GM18951 (cell line): ENCODE measurements around the gene SMARCA4.

Experiments
- POLR2A ChIP-seq: IDR thresholded peaks from 4 replicates; pipeline ENCODE4 v1.6.1; 2011; ENCODE audit warnings: mild to moderate bottlenecking; ENCODE audit not compliant: insufficient read length, insufficient read depth; ENCODE audit errors: extremely low read depth
- in situ Hi-C: fragments of 300-500 bp; cut with MboI; formaldehyde crosslinking; loops from one replicate; pipeline ENCODE4 v1.12.0; 2022; ENCODE audit warnings: low sequenced_read_pairs, mixed read lengths, inconsistent platforms; ENCODE audit not compliant: unreplicated experiment

Gene SMARCA4

DNA sequence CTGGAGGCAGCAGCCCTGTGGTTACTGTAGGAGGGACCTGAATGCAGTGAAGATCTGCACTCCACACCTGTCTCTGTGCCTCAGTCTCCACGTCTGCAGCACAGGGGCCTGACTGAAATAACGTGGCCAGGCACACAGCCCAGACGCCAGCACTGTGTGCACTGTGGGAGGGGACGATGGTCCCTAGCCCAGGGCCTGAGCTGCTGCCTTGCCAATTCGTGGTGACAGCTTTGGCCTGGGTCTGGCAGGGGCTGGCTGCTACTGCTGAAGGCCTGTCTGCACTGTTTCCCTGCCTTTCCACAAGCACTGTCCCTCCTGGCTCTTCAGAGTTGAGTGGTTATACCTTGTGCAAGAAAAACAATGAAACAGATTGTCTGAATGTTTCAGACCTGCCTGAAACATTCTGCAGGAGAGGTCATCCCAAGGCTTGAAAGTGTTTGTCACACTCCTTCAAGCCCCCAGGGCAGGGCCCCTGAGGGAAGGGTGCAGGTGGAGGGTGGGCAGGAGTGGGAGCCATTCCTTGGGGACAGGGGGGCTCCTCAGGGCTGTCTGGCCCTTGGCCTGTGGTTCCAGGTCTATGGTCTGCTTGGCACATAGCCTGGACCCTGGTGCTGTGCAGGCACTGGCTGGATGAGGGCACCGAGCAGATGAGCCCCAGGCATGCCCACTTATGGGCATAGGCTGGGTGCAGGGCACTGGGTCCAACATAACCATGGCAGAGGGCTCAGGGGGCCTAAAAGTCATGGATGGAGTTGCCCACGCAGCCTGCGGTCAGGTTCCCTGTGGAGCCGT is 89.7 kb downstream of the SMARCA4 start:
- no peak for TF ChIP-seq POLR2A
- in situ Hi-C loops: no loop called here

DNA sequence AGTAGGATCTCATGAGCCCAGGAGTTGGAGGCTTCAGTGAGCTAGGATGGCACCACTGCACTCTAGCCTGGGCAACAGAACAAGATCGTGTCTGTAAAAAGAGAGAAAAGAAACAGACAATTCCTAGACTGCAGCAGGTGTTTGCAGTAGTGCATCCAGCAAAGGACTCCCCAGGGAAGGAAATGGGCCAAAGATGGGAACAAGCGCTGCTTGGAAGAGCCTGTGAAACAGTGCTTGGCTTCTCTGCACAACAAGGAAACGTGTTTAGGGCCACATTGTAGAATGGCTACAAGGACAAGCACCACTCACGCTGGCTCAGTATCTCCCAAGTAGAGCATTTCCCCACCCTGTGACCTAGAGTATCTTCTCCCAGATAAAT is 93.0 kb downstream of the SMARCA4 start:
- no peak for TF ChIP-seq POLR2A
- in situ Hi-C loops: no loop called here

DNA sequence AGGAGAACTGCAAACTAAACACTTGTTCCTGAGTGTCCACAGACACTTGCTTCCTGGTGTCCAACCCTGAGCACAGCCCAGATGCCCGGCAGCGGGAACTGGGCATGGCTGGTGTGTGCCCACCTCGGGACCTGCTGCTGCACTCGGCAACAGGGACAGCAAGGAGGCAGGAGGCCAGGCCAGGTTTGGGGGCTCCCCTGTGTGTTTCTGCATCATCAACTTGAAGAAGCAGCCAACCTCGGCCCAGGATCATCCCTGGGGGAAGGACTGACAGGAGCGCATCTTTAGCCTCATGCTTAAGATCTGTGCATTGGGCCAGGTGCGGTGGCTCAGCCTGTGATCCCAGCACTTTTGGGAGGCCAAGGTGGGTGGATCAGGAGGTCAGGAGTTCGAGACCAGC is 93.4 kb downstream of the SMARCA4 start:
- no peak for TF ChIP-seq POLR2A

DNA sequence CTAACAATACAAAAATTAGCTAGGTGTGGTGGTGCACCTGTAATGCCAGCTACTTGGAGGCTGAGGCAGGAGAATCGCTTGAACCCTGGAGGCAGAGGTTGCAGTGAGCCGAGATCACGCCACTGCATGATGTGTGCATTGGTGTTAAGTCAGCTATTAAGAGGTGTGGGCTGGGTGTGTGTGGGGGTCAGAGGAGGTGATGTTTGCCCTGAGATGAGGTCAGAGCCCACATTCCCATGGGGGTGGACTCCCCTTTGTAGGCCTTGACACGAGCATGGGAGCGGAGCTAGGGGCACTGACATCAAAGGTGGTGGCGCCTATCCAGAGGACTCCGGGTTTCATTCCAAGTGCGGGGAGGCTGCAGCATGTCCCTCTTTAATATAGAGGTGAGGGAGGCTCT is 93.8 kb downstream of the SMARCA4 start:
- TF ChIP-seq POLR2A: no peak
- in situ Hi-C loops: no loop called here

More for the DNA sequence above, 93.4 kb downstream of the SMARCA4 start:
- in situ Hi-C loops: no loop called here

DNA sequence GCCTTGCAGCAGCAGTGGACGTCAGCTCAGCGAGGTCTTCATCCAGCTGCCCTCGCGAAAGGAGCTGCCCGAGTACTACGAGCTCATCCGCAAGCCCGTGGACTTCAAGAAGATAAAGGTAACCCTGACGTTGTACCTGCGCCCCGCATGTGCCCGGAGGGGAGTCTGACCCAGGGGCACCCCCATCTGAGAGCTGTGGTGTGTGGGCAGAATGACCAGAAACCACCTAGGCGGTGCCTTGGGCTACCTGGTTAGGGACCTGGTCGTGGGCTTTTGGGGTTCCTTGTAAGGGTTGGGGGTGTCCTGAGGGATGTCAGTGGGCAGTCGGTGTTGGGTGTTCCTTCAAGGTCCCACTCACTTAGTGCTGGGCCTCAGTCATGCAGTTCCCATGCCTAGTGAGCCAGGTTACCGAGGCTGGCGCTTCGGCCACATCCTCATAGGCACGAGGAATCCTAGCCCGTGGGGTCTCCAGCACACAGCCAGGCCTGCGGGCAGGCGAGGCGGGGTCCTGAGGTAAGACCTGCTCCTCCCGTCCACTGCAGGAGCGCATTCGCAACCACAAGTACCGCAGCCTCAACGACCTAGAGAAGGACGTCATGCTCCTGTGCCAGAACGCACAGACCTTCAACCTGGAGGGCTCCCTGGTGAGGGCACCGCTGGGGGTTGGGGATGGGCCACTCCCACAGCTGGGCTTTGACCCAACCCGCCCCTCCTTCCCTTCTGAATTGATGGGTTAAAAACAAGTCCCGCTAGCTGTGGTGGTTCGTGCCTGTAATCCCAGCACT is 97.6 kb downstream of the SMARCA4 start:
- no peak for TF ChIP-seq POLR2A
- in situ Hi-C loops: no loop called here

DNA sequence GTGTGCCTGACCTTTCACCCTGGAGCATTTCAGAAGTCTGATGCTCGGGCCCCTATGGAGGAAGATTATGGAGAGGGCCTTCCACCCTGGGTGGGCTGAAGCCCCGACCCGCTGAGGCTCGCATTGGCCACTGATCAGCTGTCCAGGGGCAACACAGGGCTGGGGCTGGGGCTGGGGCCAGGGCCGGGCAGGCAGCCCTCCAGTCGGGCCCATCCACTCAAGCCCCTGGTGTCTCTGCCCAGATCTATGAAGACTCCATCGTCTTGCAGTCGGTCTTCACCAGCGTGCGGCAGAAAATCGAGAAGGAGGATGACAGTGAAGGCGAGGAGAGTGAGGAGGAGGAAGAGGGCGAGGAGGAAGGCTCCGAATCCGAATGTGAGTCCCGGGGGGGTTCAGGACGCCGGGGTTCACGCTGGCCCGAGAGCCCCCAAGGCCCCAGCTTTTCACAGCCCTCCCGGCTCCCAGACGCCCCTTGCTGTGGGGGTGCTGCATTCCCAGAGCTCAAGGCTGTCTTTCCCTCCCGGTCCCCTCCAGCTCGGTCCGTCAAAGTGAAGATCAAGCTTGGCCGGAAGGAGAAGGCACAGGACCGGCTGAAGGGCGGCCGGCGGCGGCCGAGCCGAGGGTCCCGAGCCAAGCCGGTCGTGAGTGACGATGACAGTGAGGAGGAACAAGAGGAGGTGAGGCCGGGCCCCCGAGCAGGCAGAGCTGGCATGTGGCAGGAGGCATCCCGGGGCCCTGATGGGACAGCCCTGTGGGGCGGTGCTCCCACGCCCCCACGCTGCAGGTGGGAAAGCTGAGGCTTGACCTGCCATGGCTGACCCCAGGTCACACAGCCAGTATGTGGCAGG is 98.9 kb downstream of the SMARCA4 start:
- in situ Hi-C loops: no loop called here

DNA sequence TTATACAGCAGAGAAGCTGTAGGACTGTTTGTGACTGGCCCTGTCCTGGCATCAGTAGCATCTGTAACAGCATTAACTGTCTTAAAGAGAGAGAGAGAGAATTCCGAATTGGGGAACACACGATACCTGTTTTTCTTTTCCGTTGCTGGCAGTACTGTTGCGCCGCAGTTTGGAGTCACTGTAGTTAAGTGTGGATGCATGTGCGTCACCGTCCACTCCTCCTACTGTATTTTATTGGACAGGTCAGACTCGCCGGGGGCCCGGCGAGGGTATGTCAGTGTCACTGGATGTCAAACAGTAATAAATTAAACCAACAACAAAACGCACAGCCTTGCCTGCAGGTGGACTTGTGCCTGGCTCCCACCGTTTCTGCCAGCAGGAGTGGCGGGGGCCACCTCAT is 101.1 kb downstream of the SMARCA4 start:
- in situ Hi-C loops: no loop called here
- no peak for TF ChIP-seq POLR2A

More for the DNA sequence above, 98.9 kb downstream of the SMARCA4 start:
- TF ChIP-seq POLR2A: no peak

DNA sequence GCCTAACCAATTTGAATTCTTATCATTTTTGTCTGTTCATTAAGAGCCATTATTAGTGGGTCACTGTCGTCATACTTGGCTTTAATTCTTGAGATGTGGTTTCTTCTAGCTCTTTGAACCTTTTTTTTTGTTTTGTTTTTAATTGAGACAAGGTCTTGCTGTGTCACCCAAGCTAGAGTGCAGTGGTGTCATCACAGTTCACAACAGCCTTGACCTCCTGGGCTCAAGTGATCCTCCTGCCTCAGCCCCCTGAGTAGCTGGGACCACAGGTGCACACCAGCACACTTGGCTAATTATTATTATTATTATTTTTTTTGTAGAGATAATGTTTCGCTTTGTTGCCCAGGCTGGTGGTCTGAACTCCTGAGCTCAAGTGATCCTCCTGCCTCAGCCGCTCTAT is 102.6 kb downstream of the SMARCA4 start:
- in situ Hi-C loops: no loop called here
- TF ChIP-seq POLR2A: no peak

DNA sequence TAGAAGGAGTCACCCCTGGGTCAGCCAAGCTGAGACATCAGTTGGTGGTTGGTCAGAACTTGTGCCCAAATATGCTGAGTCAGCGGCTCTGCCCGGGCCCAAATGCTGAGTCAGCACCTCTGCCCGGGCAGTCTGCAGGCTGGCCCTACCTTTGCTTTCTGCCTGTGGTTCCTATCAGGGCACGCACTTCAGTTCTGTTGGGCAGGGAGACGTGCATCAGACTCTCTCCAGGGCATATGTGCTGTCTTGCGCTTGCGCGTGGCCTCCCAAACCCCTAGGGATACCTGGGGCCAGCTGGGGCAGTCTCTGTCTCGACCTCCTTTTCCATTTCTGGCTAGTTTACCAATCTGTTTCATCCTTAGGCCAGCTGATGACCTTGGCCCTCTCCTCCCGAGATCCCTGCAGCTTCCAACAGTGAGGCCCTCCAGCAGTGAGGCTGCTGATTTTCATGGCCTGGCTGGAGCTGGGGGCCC is 104.0 kb downstream of the SMARCA4 start:
- TF ChIP-seq POLR2A: no peak
- in situ Hi-C loops: no loop called here

DNA sequence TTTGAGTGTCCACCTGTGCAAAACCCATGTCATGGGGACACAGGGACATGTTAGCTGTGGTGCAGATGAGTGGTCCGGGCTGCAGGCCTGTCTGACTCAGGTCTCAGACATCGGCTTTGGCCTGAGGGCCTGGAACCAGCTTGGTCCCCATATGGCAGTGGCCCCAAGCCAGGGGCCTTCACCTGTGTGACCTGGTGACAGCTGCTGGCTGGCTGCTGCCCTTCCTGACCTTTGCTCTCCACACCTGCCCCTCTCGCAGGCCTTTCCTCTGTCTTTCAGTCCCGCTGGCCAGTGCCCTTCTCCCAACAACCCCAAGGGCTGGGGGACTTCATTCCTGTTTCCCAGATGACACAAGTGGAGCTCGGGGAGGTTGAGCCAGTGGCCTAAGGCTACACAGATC is 105.5 kb downstream of the SMARCA4 start:
- no peak for TF ChIP-seq POLR2A
- in situ Hi-C loops: no loop called here

DNA sequence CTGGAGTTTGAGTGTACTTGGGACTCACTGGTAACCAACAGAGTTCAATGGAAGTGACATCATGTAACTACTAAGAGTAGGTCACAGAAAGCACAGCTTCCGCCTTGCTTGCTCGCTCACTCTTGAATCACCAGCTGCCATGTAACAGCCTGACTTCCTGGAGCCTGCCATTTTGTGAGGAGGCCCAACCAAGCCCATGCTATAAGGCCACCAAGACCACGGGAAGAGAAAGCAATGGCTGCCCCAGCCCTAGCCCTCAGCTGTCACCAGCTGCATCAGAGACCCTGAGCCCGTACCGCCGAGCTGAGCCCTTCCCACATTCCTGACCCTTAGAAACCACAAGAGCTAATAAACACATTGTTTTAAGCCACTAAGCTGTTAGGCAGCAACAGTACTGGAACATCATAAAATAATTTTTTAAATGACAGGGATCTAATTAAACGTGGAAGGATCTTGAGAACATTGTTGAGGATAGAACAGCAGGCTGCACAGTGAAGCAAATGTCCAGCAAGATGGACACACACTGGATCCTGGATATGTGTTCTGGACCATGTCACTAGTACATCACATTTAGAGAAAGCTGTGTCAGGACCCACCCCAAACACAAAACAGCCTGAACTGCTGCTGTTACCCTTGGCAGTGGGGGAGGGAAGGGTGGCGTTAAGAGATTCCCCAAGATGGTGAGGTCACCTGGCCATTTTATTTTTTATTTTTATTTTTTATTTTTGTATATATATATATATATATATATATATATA is 106.7 kb downstream of the SMARCA4 start:
- in situ Hi-C loops: no loop called here

DNA sequence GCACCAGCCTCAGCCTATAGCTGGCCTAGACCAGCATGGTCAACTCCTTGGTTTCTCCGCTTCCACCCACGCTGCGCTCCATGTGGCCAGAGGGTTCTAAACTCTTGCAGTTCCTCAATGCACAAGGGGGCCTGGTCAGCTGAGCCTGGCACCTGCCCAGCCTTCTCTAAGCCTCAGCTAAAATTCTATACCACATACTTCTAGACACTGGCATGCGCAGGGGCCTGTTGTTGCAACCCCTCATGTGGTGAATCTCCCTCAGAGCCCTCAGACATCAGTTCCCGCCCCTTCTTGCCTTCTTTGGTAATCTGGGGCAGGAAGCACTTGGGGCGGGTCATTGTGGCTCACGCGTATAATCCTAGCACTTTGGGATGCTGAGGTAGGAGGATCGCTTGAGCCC is 108.7 kb downstream of the SMARCA4 start:
- in situ Hi-C loops: no loop called here

More for the DNA sequence above, 106.7 kb downstream of the SMARCA4 start:
- TF ChIP-seq POLR2A: no peak

More for the DNA sequence above, 108.7 kb downstream of the SMARCA4 start:
- TF ChIP-seq POLR2A: no peak
